Erythroblast (primary cell): ENCODE measurements around the gene RPL28.
"Not testable (repeated sequence)": the region's sequence is repeated elsewhere in the genome, so short reads cannot be mapped to it uniquely, and the experiment has no call there.

Experiments used
- DNase-seq, 2 experiments: peaks; one replicate each; lab custom pipeline; 2025; lab: John Stamatoyannopoulos, UW
- GATA1 ChIP-seq: IDR thresholded peaks from 2 replicates; pipeline ENCODE4 v1.6.1; 2011; ENCODE audit warnings: low read depth, mild to moderate bottlenecking, control low read depth, low read length, moderate library complexity
- POLR2A ChIP-seq: IDR thresholded peaks from 2 replicates; pipeline ENCODE4 v1.6.1; 2011; ENCODE audit warnings: mild to moderate bottlenecking, low read length

Gene RPL28

GRCh38 chr19:55384920-55385723 lies 610 bp upstream of the RPL28 start:
- peak; percentile 93 to 95 for DNase-seq
- TF ChIP-seq GATA1 (no peak), POLR2A (no peak)

- TF ChIP-seq GATA1, result no peak
- no peak for TF ChIP-seq POLR2A
- DNase-seq, result peak in 1 of 2 experiments; percentile 53
These were observed 800 bp downstream of the RPL28 start for GRCh38 chr19:55386493-55386971.

- TF ChIP-seq GATA1 (no peak), POLR2A (no peak)
- DNase-seq, result no peak
These were observed 2.2 kb downstream of the RPL28 start for GRCh38 chr19:55387736-55388497.

DNA sequence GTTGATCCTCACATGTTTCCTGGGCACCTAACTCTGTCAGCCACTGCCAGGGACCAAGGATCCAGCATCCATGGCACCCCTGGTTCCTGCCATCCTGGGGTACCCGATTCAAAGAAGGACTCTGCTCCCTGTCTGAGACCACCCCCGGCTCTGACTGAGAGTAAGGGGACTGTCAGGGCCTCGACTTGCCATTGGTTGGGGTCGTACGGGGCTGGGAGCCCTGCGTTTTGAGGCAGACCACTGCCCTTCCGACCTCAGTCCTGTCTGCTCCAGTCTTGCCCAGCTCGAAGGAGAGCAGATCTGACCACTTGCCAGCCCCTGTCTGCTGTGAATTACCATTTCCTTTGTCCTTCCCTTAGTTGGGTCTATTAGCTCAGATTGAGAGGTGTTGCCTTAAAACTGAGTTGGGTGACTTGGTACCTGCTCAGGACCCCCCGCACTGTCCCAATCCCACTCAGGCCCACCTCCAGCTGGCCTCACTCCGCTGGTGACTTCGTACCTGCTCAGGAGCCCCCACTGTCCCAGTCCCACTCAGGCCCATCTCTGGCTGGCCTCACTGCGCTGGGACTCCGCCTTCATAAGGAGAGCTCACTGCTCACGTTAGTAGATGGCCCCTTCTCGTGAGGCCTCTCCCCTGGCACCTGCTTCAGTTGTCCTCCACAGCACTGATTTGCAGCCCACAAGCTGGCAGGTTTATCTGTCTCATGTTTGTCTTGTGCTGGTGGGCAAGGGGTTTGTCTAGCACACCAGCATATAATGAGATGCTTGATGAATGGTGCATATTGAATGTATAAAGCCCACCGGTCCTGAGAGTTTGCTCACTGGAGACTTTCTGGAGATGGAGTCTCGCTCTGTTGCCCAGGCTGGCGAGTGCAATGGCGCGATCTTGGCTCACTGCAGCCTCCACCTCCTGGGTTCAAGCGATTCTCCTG lies 3.9 kb downstream of the RPL28 start:
- peak; percentile 40 for TF ChIP-seq POLR2A
- no peak for TF ChIP-seq GATA1
- no peak for DNase-seq

DNA sequence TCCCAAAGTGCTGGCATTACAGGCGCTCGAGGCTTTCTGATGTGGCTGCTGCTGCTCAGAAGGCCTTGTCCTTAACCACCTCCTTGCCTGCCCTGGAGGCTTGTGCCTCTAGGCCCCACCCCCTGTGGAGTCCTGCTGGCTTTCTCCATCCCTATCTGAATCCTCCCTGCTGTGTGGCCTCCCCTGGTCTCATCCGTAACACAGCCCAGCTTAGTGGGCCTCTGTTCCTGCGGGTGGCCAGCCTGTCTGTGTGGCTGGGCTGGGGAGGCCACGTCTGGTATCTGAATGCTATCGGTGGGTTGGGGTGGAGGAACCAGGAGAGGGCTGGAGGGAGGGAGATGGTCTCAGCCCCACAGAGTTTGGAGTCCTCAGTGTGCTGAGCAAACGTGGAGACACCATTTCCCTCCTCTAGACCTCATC lies 4.7 kb downstream of the RPL28 start:
- DNase-seq, result no peak
- TF ChIP-seq GATA1, result no peak
- TF ChIP-seq POLR2A, result peak; percentile 6

- DNase-seq, result peak; percentile 39 to 48
- TF ChIP-seq POLR2A (peak; percentile 16), GATA1 (no peak)
These were observed 5.5 kb downstream of the RPL28 start for GRCh38 chr19:55391191-55391670.

GRCh38 chr19:55391702-55392615 lies 6.2 kb downstream of the RPL28 start:
- DNase-seq, result no peak
- TF ChIP-seq GATA1, result no peak

GRCh38 chr19:55392820-55393761 lies 7.4 kb downstream of the RPL28 start:
- no peak for TF ChIP-seq POLR2A
- TF ChIP-seq GATA1, result no peak
- DNase-seq, result no peak

- TF ChIP-seq POLR2A, result no peak
- no peak for TF ChIP-seq GATA1
- DNase-seq, result no peak
These were observed 12.6 kb downstream of the RPL28 start for GRCh38 chr19:55398200-55398925.

DNA sequence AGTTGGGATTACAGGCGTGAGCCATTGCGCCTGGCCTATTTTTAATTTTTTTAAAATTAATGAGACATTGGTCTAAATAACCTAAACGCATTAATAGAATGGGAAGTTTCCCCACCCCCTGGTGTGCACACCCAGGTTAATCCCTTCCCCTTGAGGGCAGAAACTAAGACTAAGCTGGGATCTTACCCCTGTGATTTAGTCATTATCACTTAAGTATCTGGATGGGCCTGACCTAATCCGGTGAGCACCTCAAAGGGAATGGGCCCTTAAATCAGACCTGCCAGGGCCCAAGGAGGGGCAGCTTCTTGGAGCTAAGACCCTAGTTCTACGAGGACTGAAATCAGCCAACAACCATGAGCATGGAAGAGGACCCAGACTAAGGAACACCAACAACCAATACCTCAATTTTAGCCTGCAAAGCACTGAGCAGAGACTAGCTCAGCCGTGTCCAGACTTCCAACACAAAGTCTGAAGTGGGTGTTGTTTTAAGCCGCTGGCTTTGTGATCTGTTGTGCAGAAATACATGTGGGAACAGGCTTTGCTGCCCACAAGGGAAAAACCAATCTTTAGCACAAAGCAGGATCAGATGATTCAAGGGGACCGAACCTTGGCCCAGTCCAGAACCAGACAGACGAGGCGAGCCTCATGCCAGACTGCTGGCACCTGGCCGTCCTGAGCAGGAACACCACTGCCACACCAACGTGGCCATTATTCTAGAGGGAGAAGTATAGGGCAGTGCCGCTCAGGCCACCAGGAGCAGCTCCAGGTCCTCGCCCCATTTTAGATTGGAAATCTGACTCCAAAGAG lies 14.8 kb downstream of the RPL28 start:
- no peak for TF ChIP-seq POLR2A
- no peak for TF ChIP-seq GATA1
- no peak for DNase-seq

GRCh38 chr19:55401390-55401789 lies 15.7 kb downstream of the RPL28 start:
- not testable (repeated sequence) for DNase-seq
